GM23338 (cell line): ENCODE data around the gene PTPRS. TPM values are rescaled to one million over a fixed set of nuclear protein-coding genes. Genes with fewer than 3 reads are reported as not detected.
"Not testable (repeated sequence)": the region's sequence is repeated elsewhere in the genome, so short reads cannot be mapped to it uniquely, and the experiment has no call there.

Source experiments
- ATAC-seq: fragments of 200-7000 bp; cut with Tn5 transposase; 3 replicates; pipeline ENCODE4 v1.9.1; 2020
- DNase-seq: peaks from one replicate; pipeline ENCODE4 v3.0.0-alpha.2; 2015; ENCODE audit warnings: low spot score
- H2AFZ ChIP-seq: fragments of 200-600 bp; sonication (generic); 2 replicates; pipeline ENCODE4 v1.8.0; 2016; ENCODE audit warnings: antibody characterized with exemption, mild to moderate bottlenecking, moderate library complexity
- H3F3A ChIP-seq: fragments of 200-600 bp; sonication (generic); replicated peaks from 2 replicates; pipeline ENCODE4 v1.8.0; 2017; ENCODE audit warnings: antibody characterized with exemption, mixed run types, low read depth
- H3K27ac ChIP-seq: fragments of 200-600 bp; sonication (generic); 2 replicates; pipeline ENCODE4 v1.6.1; 2016; ENCODE audit warnings: low read depth
- H3K27me3 ChIP-seq: fragments of 200-600 bp; sonication (generic); 2 replicates; pipeline ENCODE4 v1.8.0; 2016; ENCODE audit warnings: mild to moderate bottlenecking, mixed run types, moderate library complexity; ENCODE audit not compliant: insufficient read depth
- H3K36me3 ChIP-seq: fragments of 200-600 bp; sonication (generic); 2 replicates; pipeline ENCODE4 v1.8.0; 2016; ENCODE audit warnings: mild to moderate bottlenecking; ENCODE audit not compliant: insufficient read depth
- H3K4me1 ChIP-seq: fragments of 200-600 bp; sonication (generic); 2 replicates; pipeline ENCODE4 v1.8.0; 2016; ENCODE audit warnings: mild to moderate bottlenecking, moderate library complexity; ENCODE audit not compliant: insufficient read depth
- H3K4me2 ChIP-seq: fragments of 200-600 bp; sonication (generic); 2 replicates; pipeline ENCODE4 v1.7.1; 2017; ENCODE audit warnings: mixed run types
- H3K4me3 ChIP-seq: fragments of 200-600 bp; sonication (generic); 2 replicates; pipeline ENCODE4 v1.6.1; 2016; ENCODE audit warnings: mixed run types
- H3K79me2 ChIP-seq: fragments of 200-600 bp; sonication (generic); replicated peaks from 2 replicates; pipeline ENCODE4 v1.8.0; 2017; ENCODE audit warnings: mild to moderate bottlenecking; ENCODE audit not compliant: insufficient read depth
- H3K9me2 ChIP-seq: fragments of 200-600 bp; sonication (generic); 2 replicates; pipeline ENCODE4 v1.8.0; 2017; ENCODE audit not compliant: insufficient read depth
- H4K20me1 ChIP-seq: fragments of 200-600 bp; sonication (generic); replicated peaks from 2 replicates; pipeline ENCODE4 v1.8.0; 2017; ENCODE audit warnings: mild to moderate bottlenecking; ENCODE audit not compliant: insufficient read depth
- H3K27ac Mint-ChIP-seq: 2 replicates; pipeline ENCODE4 v1.8.0; 2020; ENCODE audit warnings: inconsistent platforms, mild to moderate bottlenecking, moderate library complexity, mixed read lengths
- H3K27me3 Mint-ChIP-seq: 3 replicates; pipeline ENCODE4 v1.8.0; 2022; ENCODE audit warnings: low read depth, mild to moderate bottlenecking, moderate library complexity, mixed read lengths, inconsistent platforms; ENCODE audit not compliant: insufficient read depth, poor library complexity
- H3K36me3 Mint-ChIP-seq: 3 replicates; pipeline ENCODE4 v1.8.0; 2021; ENCODE audit warnings: low read depth, mild to moderate bottlenecking, inconsistent platforms, moderate library complexity, mixed read lengths
- H3K4me1 Mint-ChIP-seq: 3 replicates; pipeline ENCODE4 v1.8.0; 2020; ENCODE audit warnings: mild to moderate bottlenecking, inconsistent platforms, mixed read lengths
- H3K4me3 Mint-ChIP-seq: 3 replicates; pipeline ENCODE4 v1.8.0; 2021; ENCODE audit warnings: moderate library complexity, mild to moderate bottlenecking, inconsistent platforms, mixed read lengths
- H3K9me3 Mint-ChIP-seq: 3 replicates; pipeline ENCODE4 v1.8.0; 2020; ENCODE audit warnings: moderate library complexity, mild to moderate bottlenecking, inconsistent platforms, mixed read lengths
- CREB1 ChIP-seq: fragments of 250-450 bp; sonication (Bioruptor Pico); IDR thresholded peaks from 2 replicates; pipeline ENCODE4 v1.5.0; 2020; ENCODE audit warnings: low read depth, mild to moderate bottlenecking, moderate library complexity
- ETS1 ChIP-seq: IDR thresholded peaks from 2 replicates; pipeline ENCODE4 v1.6.1; 2016; ENCODE audit warnings: antibody characterized with exemption
- EZH2phosphoT487 ChIP-seq: fragments of 200-600 bp; sonication (generic); IDR thresholded peaks from one replicate; pipeline ENCODE4 v1.8.1; 2018; ENCODE audit warnings: antibody characterized with exemption; ENCODE audit not compliant: unreplicated experiment
- JUNB ChIP-seq: IDR thresholded peaks from one replicate; pipeline ENCODE4 v1.6.1; 2016; ENCODE audit warnings: antibody characterized with exemption; ENCODE audit not compliant: unreplicated experiment
- NANOG ChIP-seq: IDR thresholded peaks from 2 replicates; pipeline ENCODE4 v1.6.1; 2016; ENCODE audit warnings: antibody characterized with exemption, borderline replicate concordance
- STAT1 ChIP-seq: IDR thresholded peaks from one replicate; pipeline ENCODE4 v1.6.1; 2016; ENCODE audit warnings: antibody characterized with exemption; ENCODE audit not compliant: unreplicated experiment
- ZNF114 ChIP-seq: fragments of 250-450 bp; sonication (Bioruptor Pico); IDR thresholded peaks from 2 replicates; pipeline ENCODE4 v1.5.0; 2020; ENCODE audit warnings: mild to moderate bottlenecking, moderate library complexity
- ZNF331 ChIP-seq: fragments of 250-450 bp; sonication (Bioruptor Pico); IDR thresholded peaks from 2 replicates; pipeline ENCODE4 v1.5.0; 2020; ENCODE audit warnings: low read depth, mild to moderate bottlenecking, moderate library complexity
- polyA plus RNA-seq: library from polyadenylated mRNA; unstranded; fragments of >200 nt; fragmentation: Nextera tagmentation; extraction: Ambion mirVana; gene quantifications from 2 replicates; pipeline ENCODE4 v1.2.1, GENCODE V29; 2016
- total RNA-seq: library from RNA; depleted of rRNA; stranded (reverse); fragments of >200 nt; shearing (Covaris generic); gene quantifications from 2 replicates; pipeline ENCODE4 v1.2.3, GENCODE V29; 2014
- TF ChIP-seq, protein P1 (sequence below): fragments of 250-450 bp; sonication (Bioruptor Pico); IDR thresholded peaks from 2 replicates; pipeline ENCODE4 v1.5.0; 2020; ENCODE audit warnings: mild to moderate bottlenecking, moderate library complexity
- TF ChIP-seq, protein P2 (sequence below), 2 experiments: fragments of 200-600 bp in 1 of 2; sonication (generic) in 1 of 2; conservative IDR thresholded peaks; 2 replicates each; pipeline versions ENCODE4 v1.5.1 to v1.6.1; 2016 to 2017; ENCODE audit warnings: antibody characterized with exemption in 2 of 2, low read depth in 2 of 2, mild to moderate bottlenecking in 2 of 2, moderate library complexity in 1 of 2

Gene PTPRS
- total and polyA plus RNA-seq, 2 experiments from 2014 or later: 20.7 to 290 TPM

- TF ChIP-seq ETS1: no peak
These were observed 46.2 kb upstream of the PTPRS start (continued) for GRCh38 chr19:5386841-5387240.

DNA sequence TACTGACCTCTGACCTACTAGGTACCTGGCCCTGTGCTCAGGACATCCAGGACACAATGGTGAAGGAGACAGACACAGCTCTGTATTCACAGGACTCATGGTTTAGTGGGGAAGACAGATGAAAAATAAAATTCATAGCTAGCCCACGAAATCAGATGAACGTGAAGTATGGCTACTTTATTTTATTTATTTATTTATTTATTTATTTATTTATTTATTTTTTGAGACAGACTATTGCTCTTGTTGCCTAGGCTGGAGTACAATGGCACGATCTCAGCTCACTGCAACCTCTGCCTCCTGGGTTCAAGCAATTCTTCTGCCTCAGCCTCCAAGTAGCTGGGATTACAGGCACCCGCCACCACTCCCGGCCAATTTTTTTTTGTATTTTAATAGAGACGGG is 40.6 kb upstream of the PTPRS start:
- peaks cover 17% of the 10 kb centered on the region for H3K27me3 Mint-ChIP-seq
- not testable (repeated sequence) for H2AFZ ChIP-seq, H3K27ac ChIP-seq, H3K9me2 ChIP-seq, H3K4me3 ChIP-seq, H3K27ac Mint-ChIP-seq, H3F3A ChIP-seq, H3K4me1 ChIP-seq, H4K20me1 ChIP-seq, H3K4me3 Mint-ChIP-seq, H3K27me3 ChIP-seq, H3K4me2 ChIP-seq, H3K4me1 Mint-ChIP-seq, H3K79me2 ChIP-seq, DNase-seq, H3K36me3 ChIP-seq, ATAC-seq
- peaks cover 38% of the 10 kb centered on the region for H3K9me3 Mint-ChIP-seq
- peaks cover 17% of the 10 kb centered on the region for H3K36me3 Mint-ChIP-seq

- Mint-ChIP-seq H3K27ac (no peak overlapping the region), H3K27me3 (peaks cover 17% of the 10 kb centered on the region), H3K4me3 (no peak overlapping the region), H3K36me3 (peaks cover 17% of the 10 kb centered on the region), H3K4me1 (no peaks in the 10 kb centered on the region), H3K9me3 (peaks cover 38% of the 10 kb centered on the region)
- Histone ChIP-seq H3K79me2 (no peaks in the 10 kb centered on the region), H3F3A (no peaks in the 10 kb centered on the region), H3K4me2 (no peak overlapping the region), H3K36me3 (no peaks in the 10 kb centered on the region; the same call in 1 of the 2 replicates), H2AFZ (no peak overlapping the region), H3K4me3 (no peak overlapping the region), H3K27me3 (no peaks in the 10 kb centered on the region), H3K9me2 (no peaks in the 10 kb centered on the region), H3K27ac (no peak overlapping the region), H4K20me1 (no peaks in the 10 kb centered on the region), H3K4me1 (no peaks in the 10 kb centered on the region)
- ATAC-seq (no peak), DNase-seq (no peak)
- TF ChIP-seq CREB1 (no peak), EZH2phosphoT487 (no peak), STAT1 (no peak), ETS1 (no peak), ZNF331 (no peak), JUNB (no peak), NANOG (no peak), ZNF114 (no peak)
- TF ChIP-seq, protein P1, sequence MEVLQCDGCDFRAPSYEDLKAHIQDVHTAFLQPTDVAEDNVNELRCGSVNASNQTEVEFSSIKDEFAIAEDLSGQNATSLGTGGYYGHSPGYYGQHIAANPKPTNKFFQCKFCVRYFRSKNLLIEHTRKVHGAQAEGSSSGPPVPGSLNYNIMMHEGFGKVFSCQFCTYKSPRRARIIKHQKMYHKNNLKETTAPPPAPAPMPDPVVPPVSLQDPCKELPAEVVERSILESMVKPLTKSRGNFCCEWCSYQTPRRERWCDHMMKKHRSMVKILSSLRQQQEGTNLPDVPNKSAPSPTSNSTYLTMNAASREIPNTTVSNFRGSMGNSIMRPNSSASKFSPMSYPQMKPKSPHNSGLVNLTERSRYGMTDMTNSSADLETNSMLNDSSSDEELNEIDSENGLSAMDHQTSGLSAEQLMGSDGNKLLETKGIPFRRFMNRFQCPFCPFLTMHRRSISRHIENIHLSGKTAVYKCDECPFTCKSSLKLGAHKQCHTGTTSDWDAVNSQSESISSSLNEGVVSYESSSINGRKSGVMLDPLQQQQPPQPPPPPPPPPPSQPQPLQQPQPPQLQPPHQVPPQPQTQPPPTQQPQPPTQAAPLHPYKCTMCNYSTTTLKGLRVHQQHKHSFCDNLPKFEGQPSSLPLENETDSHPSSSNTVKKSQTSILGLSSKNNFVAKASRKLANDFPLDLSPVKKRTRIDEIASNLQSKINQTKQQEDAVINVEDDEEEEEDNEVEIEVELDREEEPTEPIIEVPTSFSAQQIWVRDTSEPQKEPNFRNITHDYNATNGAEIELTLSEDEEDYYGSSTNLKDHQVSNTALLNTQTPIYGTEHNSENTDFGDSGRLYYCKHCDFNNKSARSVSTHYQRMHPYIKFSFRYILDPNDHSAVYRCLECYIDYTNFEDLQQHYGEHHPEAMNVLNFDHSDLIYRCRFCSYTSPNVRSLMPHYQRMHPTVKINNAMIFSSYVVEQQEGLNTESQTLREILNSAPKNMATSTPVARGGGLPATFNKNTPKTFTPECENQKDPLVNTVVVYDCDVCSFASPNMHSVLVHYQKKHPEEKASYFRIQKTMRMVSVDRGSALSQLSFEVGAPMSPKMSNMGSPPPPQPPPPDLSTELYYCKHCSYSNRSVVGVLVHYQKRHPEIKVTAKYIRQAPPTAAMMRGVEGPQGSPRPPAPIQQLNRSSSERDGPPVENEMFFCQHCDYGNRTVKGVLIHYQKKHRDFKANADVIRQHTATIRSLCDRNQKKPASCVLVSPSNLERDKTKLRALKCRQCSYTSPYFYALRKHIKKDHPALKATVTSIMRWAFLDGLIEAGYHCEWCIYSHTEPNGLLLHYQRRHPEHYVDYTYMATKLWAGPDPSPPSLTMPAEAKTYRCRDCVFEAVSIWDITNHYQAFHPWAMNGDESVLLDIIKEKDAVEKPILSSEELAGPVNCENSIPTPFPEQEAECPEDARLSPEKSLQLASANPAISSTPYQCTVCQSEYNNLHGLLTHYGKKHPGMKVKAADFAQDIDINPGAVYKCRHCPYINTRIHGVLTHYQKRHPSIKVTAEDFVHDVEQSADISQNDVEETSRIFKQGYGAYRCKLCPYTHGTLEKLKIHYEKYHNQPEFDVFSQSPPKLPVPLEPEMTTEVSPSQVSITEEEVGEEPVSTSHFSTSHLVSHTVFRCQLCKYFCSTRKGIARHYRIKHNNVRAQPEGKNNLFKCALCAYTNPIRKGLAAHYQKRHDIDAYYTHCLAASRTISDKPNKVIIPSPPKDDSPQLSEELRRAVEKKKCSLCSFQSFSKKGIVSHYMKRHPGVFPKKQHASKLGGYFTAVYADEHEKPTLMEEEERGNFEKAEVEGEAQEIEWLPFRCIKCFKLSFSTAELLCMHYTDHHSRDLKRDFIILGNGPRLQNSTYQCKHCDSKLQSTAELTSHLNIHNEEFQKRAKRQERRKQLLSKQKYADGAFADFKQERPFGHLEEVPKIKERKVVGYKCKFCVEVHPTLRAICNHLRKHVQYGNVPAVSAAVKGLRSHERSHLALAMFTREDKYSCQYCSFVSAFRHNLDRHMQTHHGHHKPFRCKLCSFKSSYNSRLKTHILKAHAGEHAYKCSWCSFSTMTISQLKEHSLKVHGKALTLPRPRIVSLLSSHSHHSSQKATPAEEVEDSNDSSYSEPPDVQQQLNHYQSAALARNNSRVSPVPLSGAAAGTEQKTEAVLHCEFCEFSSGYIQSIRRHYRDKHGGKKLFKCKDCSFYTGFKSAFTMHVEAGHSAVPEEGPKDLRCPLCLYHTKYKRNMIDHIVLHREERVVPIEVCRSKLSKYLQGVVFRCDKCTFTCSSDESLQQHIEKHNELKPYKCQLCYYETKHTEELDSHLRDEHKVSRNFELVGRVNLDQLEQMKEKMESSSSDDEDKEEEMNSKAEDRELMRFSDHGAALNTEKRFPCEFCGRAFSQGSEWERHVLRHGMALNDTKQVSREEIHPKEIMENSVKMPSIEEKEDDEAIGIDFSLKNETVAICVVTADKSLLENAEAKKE: no peak
- TF ChIP-seq, protein P2, sequence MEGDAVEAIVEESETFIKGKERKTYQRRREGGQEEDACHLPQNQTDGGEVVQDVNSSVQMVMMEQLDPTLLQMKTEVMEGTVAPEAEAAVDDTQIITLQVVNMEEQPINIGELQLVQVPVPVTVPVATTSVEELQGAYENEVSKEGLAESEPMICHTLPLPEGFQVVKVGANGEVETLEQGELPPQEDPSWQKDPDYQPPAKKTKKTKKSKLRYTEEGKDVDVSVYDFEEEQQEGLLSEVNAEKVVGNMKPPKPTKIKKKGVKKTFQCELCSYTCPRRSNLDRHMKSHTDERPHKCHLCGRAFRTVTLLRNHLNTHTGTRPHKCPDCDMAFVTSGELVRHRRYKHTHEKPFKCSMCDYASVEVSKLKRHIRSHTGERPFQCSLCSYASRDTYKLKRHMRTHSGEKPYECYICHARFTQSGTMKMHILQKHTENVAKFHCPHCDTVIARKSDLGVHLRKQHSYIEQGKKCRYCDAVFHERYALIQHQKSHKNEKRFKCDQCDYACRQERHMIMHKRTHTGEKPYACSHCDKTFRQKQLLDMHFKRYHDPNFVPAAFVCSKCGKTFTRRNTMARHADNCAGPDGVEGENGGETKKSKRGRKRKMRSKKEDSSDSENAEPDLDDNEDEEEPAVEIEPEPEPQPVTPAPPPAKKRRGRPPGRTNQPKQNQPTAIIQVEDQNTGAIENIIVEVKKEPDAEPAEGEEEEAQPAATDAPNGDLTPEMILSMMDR (conservative IDR thresholded peaks at IDR 0.05; ENCODE audit: low read depth in 2 of 2): no peak
These were observed 39.8 kb upstream of the PTPRS start for GRCh38 chr19:5380215-5380919.
